ENCODE measurements around the gene SUCLG2.
A peak's percentile ranks its signal among the peaks of the same experiment; 100 is the strongest.

SUCLG2 gene

DNA sequence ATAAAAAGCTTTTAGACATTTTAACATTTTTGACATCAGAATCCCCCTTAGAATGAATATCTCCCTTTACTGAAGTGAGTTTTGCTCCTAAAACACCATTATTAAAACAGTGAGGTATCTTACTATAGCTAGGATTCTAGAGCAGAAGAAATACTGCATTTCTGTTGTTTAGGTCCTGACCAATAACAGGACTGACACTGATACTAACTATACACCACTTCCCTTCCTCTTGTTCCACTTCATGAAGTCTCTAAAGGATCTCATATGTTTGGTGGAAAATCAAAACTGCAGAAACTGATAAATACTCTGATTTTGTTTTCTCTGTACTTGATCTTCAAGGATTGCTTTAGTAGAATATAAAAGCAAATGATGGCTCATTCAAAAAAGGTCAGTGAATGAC lies 230.7 kb downstream of the SUCLG2 start:
- Histone ChIP-seq H2BK15ac (ENCODE audit: low read depth, poor library complexity, severe bottlenecking) (no peak overlapping the region), H2AK5ac (ENCODE audit: low read length, severe bottlenecking) (no peak overlapping the region), H3K79me1 (replicated peaks; ENCODE audit: low read length, poor library complexity, severe bottlenecking) (peaks cover 10% of the 10 kb centered on the region), H3K9me3 (ENCODE audit: control insufficient read depth, low read length) (peaks cover 17% of the 10 kb centered on the region), H4K8ac (ENCODE audit: low read length) (no peak overlapping the region), H3K4me2 (ENCODE audit: low read length, poor library complexity, severe bottlenecking) (no peak overlapping the region), H2BK12ac (ENCODE audit: low read length in 2 of 2) (no peak overlapping the region), H3K27me3 (ENCODE audit: control insufficient read depth in 1 of 2, insufficient read depth in 1 of 2, low read length in 2 of 2) (no peaks in the 10 kb centered on the region), H3K14ac (ENCODE audit: low read length in 2 of 2) (no peak overlapping the region), H3K23ac (ENCODE audit: low read length in 2 of 2) (no peak overlapping the region), H3K36me3 (ENCODE audit: control insufficient read depth in 1 of 2, insufficient read depth in 2 of 2, low read depth in 1 of 2, low read length in 2 of 2) (peaks cover 5 to 36% of the 10 kb centered on the region in 2 experiments), H3K4me1 (ENCODE audit: control insufficient read depth, insufficient read depth, low read depth, low read length) (no peaks in the 10 kb centered on the region), H2BK120ac (ENCODE audit: low read depth, low read length) (no peak overlapping the region), H3K18ac (ENCODE audit: low read depth in 1 of 2, low read length in 2 of 2) (no peak overlapping the region), H2BK5ac (ENCODE audit: low read depth, low read length, poor library complexity, severe bottlenecking) (no peak overlapping the region), H3K4me3 (ENCODE audit: insufficient read depth in 1 of 2, low read depth in 1 of 2, low read length in 2 of 2) (no peak overlapping the region), H2AFZ (ENCODE audit: low read depth, low read length) (no peak overlapping the region), H4K91ac (ENCODE audit: low read length) (no peak overlapping the region), H3K27ac (ENCODE audit: low read length, poor library complexity, severe bottlenecking) (no peak overlapping the region), H3K9ac (ENCODE audit: low read length) (no peak overlapping the region), H3K4ac (ENCODE audit: low read depth in 1 of 2, low read length in 2 of 2) (no peak overlapping the region)
- DNase-seq, result no peak

DNA sequence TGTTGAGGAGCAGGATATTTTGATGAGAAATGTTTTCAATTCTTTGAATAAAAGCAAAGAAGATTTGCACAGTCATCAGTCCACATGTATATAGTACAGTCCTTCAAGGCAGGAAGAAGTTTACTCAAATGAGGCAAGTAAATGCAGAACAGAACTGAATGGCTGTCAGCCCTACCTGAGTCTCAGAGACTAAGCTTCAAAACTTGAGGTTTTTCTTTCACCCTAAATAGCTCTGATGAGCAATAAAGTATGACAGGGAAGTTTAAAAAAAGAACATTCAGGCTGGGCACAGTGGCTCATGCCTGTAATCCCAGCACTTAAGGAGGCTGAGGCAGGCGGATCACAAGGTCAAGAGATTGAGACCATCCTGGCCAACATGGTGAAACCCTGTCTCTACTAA lies 232.5 kb downstream of the SUCLG2 start:
- Histone ChIP-seq H3K4ac (ENCODE audit: low read depth in 1 of 2, low read length in 2 of 2) (no peak overlapping the region), H3K79me1 (replicated peaks; ENCODE audit: low read length, poor library complexity, severe bottlenecking) (peaks cover 12% of the 10 kb centered on the region), H4K91ac (ENCODE audit: low read length) (no peak overlapping the region), H3K18ac (ENCODE audit: low read depth in 1 of 2, low read length in 2 of 2) (no peak overlapping the region), H2BK12ac (ENCODE audit: low read length in 2 of 2) (no peak overlapping the region), H3K4me2 (ENCODE audit: low read length, poor library complexity, severe bottlenecking) (no peak overlapping the region), H3K4me3 (ENCODE audit: insufficient read depth in 1 of 2, low read depth in 1 of 2, low read length in 2 of 2) (no peak overlapping the region), H2BK5ac (ENCODE audit: low read depth, low read length, poor library complexity, severe bottlenecking) (no peak overlapping the region), H2BK120ac (ENCODE audit: low read depth, low read length) (no peak overlapping the region), H3K9ac (ENCODE audit: low read length) (no peak overlapping the region), H3K36me3 (ENCODE audit: control insufficient read depth in 1 of 2, insufficient read depth in 2 of 2, low read depth in 1 of 2, low read length in 2 of 2) (peaks cover 0 to 36% of the 10 kb centered on the region in 2 experiments), H3K4me1 (ENCODE audit: control insufficient read depth, insufficient read depth, low read depth, low read length) (no peaks in the 10 kb centered on the region), H2AK5ac (ENCODE audit: low read length, severe bottlenecking) (no peak overlapping the region), H3K23ac (ENCODE audit: low read length in 2 of 2) (no peak overlapping the region), H2BK15ac (ENCODE audit: low read depth, poor library complexity, severe bottlenecking) (no peak overlapping the region), H2AFZ (ENCODE audit: low read depth, low read length) (no peak overlapping the region), H3K27ac (ENCODE audit: low read length, poor library complexity, severe bottlenecking) (no peak overlapping the region), H4K8ac (ENCODE audit: low read length) (no peak overlapping the region), H3K9me3 (ENCODE audit: control insufficient read depth, low read length) (peaks cover 17% of the 10 kb centered on the region), H3K27me3 (ENCODE audit: control insufficient read depth in 1 of 2, insufficient read depth in 1 of 2, low read length in 2 of 2) (no peaks in the 10 kb centered on the region), H3K14ac (ENCODE audit: low read length in 2 of 2) (no peak overlapping the region)
- no peak for DNase-seq
- WGBS, result 100% methylated on average over 1 of the region's 1 CpG

- Histone ChIP-seq H2BK120ac (ENCODE audit: low read depth, low read length) (no peak overlapping the region), H2BK12ac (ENCODE audit: low read length in 2 of 2) (no peak overlapping the region), H2AK5ac (ENCODE audit: low read length, severe bottlenecking) (no peak overlapping the region)
Measured at GRCh38 chr3:67419779-67420178, 234.6 kb downstream of the SUCLG2 start.

DNA sequence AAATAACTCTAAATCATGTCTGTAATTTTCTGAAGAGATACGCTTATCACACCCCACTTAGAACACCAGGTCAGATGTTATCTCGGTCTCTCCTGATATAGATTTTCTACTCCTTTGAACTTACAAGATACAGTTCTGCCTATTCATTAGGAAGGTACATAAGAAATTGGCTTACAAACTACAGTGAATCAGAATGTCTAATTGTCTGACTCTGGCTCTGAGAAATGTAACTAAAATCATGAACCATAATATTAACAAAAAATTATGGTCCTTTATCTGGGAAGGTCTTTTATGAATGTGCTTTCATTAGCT lies 235.2 kb downstream of the SUCLG2 start:
- Histone ChIP-seq H3K4me3 (ENCODE audit: insufficient read depth in 1 of 2, low read depth in 1 of 2, low read length in 2 of 2) (no peak overlapping the region), H3K27ac (ENCODE audit: low read length, poor library complexity, severe bottlenecking) (no peak overlapping the region), H3K14ac (ENCODE audit: low read length in 2 of 2) (no peak overlapping the region), H2BK12ac (ENCODE audit: low read length in 2 of 2) (no peak overlapping the region), H2BK120ac (ENCODE audit: low read depth, low read length) (no peak overlapping the region), H4K91ac (ENCODE audit: low read length) (no peak overlapping the region), H2AFZ (ENCODE audit: low read depth, low read length) (no peak overlapping the region), H3K79me1 (replicated peaks; ENCODE audit: low read length, poor library complexity, severe bottlenecking) (peaks cover 10% of the 10 kb centered on the region), H3K4me1 (ENCODE audit: control insufficient read depth, insufficient read depth, low read depth, low read length) (peaks cover 1% of the 10 kb centered on the region), H3K27me3 (ENCODE audit: control insufficient read depth in 1 of 2, insufficient read depth in 1 of 2, low read length in 2 of 2) (no peaks in the 10 kb centered on the region), H3K4me2 (ENCODE audit: low read length, poor library complexity, severe bottlenecking) (no peak overlapping the region), H2BK15ac (ENCODE audit: low read depth, poor library complexity, severe bottlenecking) (no peak overlapping the region), H4K8ac (ENCODE audit: low read length) (no peak overlapping the region), H3K9me3 (ENCODE audit: control insufficient read depth, low read length) (peaks cover 17% of the 10 kb centered on the region), H2AK5ac (ENCODE audit: low read length, severe bottlenecking) (no peak overlapping the region), H3K18ac (ENCODE audit: low read depth in 1 of 2, low read length in 2 of 2) (no peak overlapping the region), H3K9ac (ENCODE audit: low read length) (no peak overlapping the region), H3K36me3 (ENCODE audit: control insufficient read depth in 1 of 2, insufficient read depth in 2 of 2, low read depth in 1 of 2, low read length in 2 of 2) (peaks cover 0 to 31% of the 10 kb centered on the region in 2 experiments), H2BK5ac (ENCODE audit: low read depth, low read length, poor library complexity, severe bottlenecking) (no peak overlapping the region), H3K4ac (ENCODE audit: low read depth in 1 of 2, low read length in 2 of 2) (no peak overlapping the region), H3K23ac (ENCODE audit: low read length in 2 of 2) (no peak overlapping the region)
- no CpG with 5 or more reads among the region's 2 CpGs for WGBS
- no peak for DNase-seq

More at GRCh38 chr3:67419779-67420178, 234.6 kb downstream of the SUCLG2 start:
- peaks cover 17% of the 10 kb centered on the region for H3K9me3 ChIP-seq (ENCODE audit: control insufficient read depth, low read length)
- no peak overlapping the region for H3K23ac ChIP-seq (ENCODE audit: low read length in 2 of 2)
- no peak overlapping the region for H4K8ac ChIP-seq (ENCODE audit: low read length)
- no peak for DNase-seq
- peaks cover 10% of the 10 kb centered on the region for H3K79me1 ChIP-seq (replicated peaks; ENCODE audit: low read length, poor library complexity, severe bottlenecking)
- H2AFZ ChIP-seq (ENCODE audit: low read depth, low read length), result no peak overlapping the region
- H3K4ac ChIP-seq (ENCODE audit: low read depth in 1 of 2, low read length in 2 of 2), result no peak overlapping the region
- no peak overlapping the region for H3K9ac ChIP-seq (ENCODE audit: low read length)
- no peak overlapping the region for H2BK5ac ChIP-seq (ENCODE audit: low read depth, low read length, poor library complexity, severe bottlenecking)
- no peak overlapping the region for H4K91ac ChIP-seq (ENCODE audit: low read length)
- no peak overlapping the region for H3K27ac ChIP-seq (ENCODE audit: low read length, poor library complexity, severe bottlenecking)
- no peak overlapping the region for H2BK15ac ChIP-seq (ENCODE audit: low read depth, poor library complexity, severe bottlenecking)
- peaks cover 1% of the 10 kb centered on the region for H3K4me1 ChIP-seq (ENCODE audit: control insufficient read depth, insufficient read depth, low read depth, low read length)
- H3K4me2 ChIP-seq (ENCODE audit: low read length, poor library complexity, severe bottlenecking), result no peak overlapping the region
- H3K14ac ChIP-seq (ENCODE audit: low read length in 2 of 2), result no peak overlapping the region
- H3K36me3 ChIP-seq (ENCODE audit: control insufficient read depth in 1 of 2, insufficient read depth in 2 of 2, low read depth in 1 of 2, low read length in 2 of 2), result peaks cover 0 to 36% of the 10 kb centered on the region in 2 experiments
- H3K18ac ChIP-seq (ENCODE audit: low read depth in 1 of 2, low read length in 2 of 2), result no peak overlapping the region
- H3K27me3 ChIP-seq (ENCODE audit: control insufficient read depth in 1 of 2, insufficient read depth in 1 of 2, low read length in 2 of 2), result no peaks in the 10 kb centered on the region
- H3K4me3 ChIP-seq (ENCODE audit: insufficient read depth in 1 of 2, low read depth in 1 of 2, low read length in 2 of 2), result peak overlapping the region in 1 of 2 experiments; percentile 1
